B cell (primary cell): ENCODE measurements around the gene LRRC63.

Experiments used
- EZH2 ChIP-seq: IDR thresholded peaks from 2 replicates; pipeline ENCODE4 v1.6.1; 2012; ENCODE audit warnings: borderline replicate concordance, low read depth, mild to moderate bottlenecking, moderate library complexity, low read length; ENCODE audit not compliant: insufficient read depth, poor library complexity, severe bottlenecking
- TF ChIP-seq, protein P1 (sequence below): fragments of 200-600 bp; IDR thresholded peaks from one replicate; pipeline ENCODE4 v1.8.0; 2022; ENCODE audit warnings: antibody characterized with exemption, mild to moderate bottlenecking

DNA sequence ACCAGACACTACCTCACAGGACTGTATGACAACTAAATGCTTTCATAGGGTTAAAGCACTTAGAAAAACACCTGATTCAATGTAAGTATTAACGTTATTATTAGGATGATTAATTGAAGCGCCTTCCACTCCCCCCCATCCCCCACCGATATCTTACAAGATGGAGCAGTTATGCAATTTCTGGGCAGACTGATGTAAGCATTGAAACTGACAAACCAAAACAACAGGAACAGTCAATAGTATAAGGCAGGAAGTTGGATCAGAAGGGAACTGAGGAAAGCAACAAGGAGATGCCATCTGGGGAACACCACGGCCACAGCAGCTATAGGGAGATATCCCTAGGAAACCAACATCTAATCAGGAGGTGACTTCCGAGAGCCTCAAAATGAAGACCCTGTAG, 33.6 kb upstream of the LRRC63 start:
- TF ChIP-seq, protein P1, sequence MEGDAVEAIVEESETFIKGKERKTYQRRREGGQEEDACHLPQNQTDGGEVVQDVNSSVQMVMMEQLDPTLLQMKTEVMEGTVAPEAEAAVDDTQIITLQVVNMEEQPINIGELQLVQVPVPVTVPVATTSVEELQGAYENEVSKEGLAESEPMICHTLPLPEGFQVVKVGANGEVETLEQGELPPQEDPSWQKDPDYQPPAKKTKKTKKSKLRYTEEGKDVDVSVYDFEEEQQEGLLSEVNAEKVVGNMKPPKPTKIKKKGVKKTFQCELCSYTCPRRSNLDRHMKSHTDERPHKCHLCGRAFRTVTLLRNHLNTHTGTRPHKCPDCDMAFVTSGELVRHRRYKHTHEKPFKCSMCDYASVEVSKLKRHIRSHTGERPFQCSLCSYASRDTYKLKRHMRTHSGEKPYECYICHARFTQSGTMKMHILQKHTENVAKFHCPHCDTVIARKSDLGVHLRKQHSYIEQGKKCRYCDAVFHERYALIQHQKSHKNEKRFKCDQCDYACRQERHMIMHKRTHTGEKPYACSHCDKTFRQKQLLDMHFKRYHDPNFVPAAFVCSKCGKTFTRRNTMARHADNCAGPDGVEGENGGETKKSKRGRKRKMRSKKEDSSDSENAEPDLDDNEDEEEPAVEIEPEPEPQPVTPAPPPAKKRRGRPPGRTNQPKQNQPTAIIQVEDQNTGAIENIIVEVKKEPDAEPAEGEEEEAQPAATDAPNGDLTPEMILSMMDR = no peak
- TF ChIP-seq EZH2 = no peak
